Epithelial cell of prostate (primary cell): ENCODE data around the gene OR2A25.
"Not testable (repeated sequence)": the region's sequence is repeated elsewhere in the genome, so short reads cannot be mapped to it uniquely, and the experiment has no call there.

Experiments
- DNase-seq: peaks from one replicate; pipeline ENCODE4 v3.0.0-alpha.2; 2011; ENCODE audit warnings: low read depth, low spot score
- H3K27ac ChIP-seq: fragments of 450-650 bp; 2 replicates; pipeline ENCODE4 v1.5.1; 2017; ENCODE audit warnings: mild to moderate bottlenecking

Gene OR2A25

GRCh38 chr7:144069511-144069910, at the start of gene OR2A25:
TSS of gene OR2A25 (plus strand) at chr7:144069811. CDS start at chr7:144074220, 4,409 bp downstream.
- no peak for DNase-seq
- no peak within 1 kb of the TSS for H3K27ac ChIP-seq

- no peak for DNase-seq
- H3K27ac ChIP-seq = no peak overlapping the region
Measured at GRCh38 chr7:144020340-144020739, 49.3 kb upstream of the OR2A25 start.

DNA sequence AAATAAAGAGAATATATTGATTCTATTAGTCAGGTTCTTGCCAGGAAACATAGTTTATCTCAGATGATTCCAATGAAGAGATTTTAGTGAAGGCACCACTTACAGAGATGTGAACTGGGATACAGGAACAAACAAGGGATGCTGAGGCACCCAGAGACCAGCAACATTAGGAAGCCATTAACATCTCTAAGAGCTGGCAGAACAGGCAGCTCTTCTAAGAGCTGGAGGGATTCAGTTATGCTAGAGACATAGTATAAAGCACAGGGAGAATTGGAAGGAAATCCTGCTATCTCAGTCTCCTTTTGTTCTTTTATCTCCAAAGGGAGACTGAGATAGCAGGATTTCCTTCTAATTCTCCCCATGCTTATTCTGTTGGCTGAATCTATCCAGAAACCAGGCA, 47.4 kb upstream of the OR2A25 start:
- DNase-seq = no peak
- no peak overlapping the region for H3K27ac ChIP-seq

DNA sequence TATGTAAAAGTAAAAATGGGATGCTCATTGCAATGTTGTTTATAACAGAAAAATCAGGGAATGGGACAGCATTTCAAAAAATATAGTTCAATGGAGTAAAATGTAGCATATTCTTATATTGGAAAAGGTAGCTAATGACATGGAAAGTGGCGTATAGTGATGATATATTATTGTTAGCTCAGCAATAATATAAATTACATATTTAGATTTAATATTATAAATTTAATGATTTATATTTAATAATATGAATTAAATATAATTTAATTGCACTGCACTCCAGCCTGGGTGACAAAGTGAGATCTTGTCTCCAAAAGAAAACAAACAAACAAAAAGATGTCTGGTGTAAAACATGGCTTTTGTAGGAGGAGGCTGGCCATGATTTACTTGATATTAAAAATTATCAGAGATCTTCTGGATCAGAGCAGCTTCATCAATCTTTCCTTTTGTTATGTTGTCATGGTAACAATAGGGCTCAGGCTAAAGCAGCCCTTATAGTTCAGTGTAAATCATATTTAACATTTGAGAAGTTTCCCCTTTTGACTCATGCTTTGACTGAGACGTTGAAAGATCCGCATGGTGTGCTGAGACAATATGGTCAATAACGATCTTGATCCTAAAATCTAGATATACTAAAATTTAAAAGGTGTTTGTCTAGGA, 46.3 kb upstream of the OR2A25 start:
- no peak overlapping the region for H3K27ac ChIP-seq
- DNase-seq = no peak

GRCh38 chr7:144024213-144024612, 45.4 kb upstream of the OR2A25 start:
- DNase-seq = no peak
- H3K27ac ChIP-seq = no peak overlapping the region

GRCh38 chr7:144026203-144026883, 43.3 kb upstream of the OR2A25 start:
- H3K27ac ChIP-seq = no peak overlapping the region
- no peak for DNase-seq

- DNase-seq = no peak
- no peak overlapping the region for H3K27ac ChIP-seq
Measured at GRCh38 chr7:144027070-144027469, 42.5 kb upstream of the OR2A25 start.

DNA sequence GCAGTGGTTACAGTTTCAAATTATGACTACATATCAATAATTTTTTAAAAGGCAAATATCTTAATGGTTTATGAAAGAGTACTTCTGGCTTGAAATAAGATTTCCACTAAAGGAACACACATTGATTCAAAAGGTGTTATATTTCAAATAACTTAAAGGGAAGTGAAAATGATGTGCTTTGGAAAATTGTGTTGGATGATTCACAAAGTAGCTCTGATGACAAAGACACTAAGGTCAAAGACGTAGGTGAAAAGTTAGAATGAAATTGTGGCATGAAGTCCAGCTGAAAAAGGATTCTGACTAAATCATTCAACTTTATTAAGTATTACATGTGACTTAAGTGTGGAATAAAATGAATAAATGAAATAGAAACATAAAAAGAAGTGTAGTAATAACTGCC, 41.6 kb upstream of the OR2A25 start:
- DNase-seq = no peak
- no peak overlapping the region for H3K27ac ChIP-seq

DNA sequence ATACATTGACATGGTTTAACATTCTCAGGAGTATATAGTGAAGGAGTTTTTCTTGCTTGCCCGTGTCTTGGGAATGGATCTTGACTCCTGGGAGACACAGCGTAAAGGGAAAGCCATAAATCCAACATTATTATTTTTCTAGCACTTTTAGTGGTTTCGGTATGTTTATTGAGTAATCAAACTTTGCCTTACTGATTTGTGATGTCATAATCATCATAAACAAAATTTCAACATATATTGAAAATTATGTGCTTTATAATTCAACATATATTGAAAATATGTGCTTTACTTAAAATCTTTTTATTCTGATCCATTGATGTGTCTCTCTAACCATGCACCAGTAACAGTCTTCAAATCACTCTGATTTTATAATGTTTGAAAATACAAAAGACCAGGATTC, 41.1 kb upstream of the OR2A25 start:
- DNase-seq = no peak
- H3K27ac ChIP-seq = no peak overlapping the region

GRCh38 chr7:144032516-144032915, 37.1 kb upstream of the OR2A25 start:
- no peak overlapping the region for H3K27ac ChIP-seq
- no peak for DNase-seq

GRCh38 chr7:144032985-144033709, 36.5 kb upstream of the OR2A25 start:
- no peak for DNase-seq
- no peak overlapping the region for H3K27ac ChIP-seq

- no peak for DNase-seq
- no peak overlapping the region for H3K27ac ChIP-seq
Measured at GRCh38 chr7:144035385-144035784, 34.2 kb upstream of the OR2A25 start.

- DNase-seq = no peak
- H3K27ac ChIP-seq = no peak overlapping the region
Measured at GRCh38 chr7:144036302-144036885, 33.2 kb upstream of the OR2A25 start.

DNA sequence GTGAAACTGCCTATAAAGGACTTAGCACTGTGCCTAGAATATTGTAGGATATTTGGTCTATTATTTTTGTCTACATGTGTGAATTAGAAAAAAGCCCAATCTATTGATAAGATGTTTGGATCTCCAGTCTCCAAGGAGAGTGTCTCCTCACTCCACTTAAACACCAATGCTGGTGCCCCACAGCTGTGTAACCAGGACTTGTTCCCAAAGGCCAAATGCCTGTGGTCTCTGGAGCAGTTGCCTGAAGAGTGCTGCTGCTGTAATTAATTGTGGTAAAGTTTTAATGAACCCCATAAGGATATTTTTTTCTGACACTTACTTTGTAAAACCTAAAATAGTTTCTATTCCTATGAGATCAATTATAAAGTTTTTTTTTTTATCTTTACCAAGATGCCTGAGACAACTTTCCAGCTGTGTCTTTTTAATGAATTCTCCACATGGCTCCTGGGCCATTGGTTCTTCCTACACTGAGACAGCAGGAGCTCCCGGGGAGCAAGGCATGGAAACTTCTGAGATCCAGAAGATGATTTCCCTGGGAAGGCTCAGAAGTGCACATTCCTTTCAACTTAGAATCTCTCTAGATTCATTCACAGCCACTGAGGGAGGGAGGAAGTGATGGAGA, 32.1 kb upstream of the OR2A25 start:
- DNase-seq = no peak
- H3K27ac ChIP-seq = no peak overlapping the region

DNA sequence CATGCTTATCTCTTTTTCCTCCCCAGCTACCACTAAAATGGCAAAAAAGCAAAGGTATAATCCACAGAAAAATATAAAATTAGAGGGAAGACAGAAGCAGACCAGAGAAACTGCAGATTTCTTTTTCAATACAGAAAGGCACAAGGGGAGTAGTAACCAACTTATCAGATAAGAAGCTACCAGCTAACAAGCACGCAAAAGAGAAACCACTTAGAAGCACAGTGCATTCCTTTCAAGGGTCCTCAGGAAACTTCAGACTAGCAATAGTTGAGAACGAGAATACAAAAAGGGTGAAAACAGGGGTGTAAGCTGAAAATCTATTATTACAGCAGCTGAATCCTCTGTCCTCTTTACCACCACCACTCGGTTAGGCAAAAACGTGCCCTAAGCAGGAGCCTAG, 30.7 kb upstream of the OR2A25 start:
- DNase-seq = no peak
- no peak overlapping the region for H3K27ac ChIP-seq

DNA sequence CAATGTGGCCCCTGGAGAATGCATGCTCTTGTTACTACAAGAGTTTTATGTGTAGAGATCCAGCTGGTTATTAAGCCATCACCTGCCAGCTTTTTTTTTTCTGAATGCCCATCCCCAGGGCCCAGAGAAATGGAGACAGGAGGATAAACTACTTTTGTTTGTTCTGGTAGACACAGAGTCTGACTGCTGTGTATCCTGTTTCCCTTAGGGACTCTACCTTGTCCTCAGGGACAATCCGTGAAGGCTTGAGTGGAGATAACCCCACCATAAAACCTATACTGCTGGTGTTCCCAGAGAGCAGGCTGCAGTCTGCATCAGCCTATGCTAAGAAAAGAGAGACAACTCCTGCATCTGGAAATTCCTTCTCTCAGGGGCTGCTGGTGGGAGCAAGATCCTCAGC, 21.0 kb upstream of the OR2A25 start, which contains the start of gene OR2A5:
TSS of gene OR2A5 (plus strand) at position 301 of the 400 bp plus-strand sequence. CDS start 1,454 bp downstream, outside the sequence.
- H3K27ac ChIP-seq = no peak within 1 kb of the TSS
- no peak for DNase-seq

DNA sequence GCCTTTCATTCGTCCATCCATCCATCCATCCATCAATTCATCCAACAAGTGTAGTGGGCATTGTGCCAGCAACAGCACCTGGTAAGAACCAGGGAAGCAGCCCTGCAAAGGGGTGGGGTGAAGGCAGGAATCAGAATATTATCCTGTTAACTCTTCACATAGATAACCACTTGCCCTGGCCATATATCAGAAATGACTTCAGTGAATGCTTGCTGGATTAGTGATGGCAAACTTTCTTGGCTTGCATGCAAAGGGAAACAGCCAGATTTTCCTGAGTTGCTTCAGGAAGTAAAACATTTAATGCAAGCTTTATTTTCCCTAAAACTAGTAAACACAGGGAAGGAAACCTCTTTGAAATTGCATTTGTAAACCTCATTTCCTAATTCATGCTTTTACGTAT, 20.1 kb upstream of the OR2A25 start:
- DNase-seq = no peak
- no peak overlapping the region for H3K27ac ChIP-seq

DNA sequence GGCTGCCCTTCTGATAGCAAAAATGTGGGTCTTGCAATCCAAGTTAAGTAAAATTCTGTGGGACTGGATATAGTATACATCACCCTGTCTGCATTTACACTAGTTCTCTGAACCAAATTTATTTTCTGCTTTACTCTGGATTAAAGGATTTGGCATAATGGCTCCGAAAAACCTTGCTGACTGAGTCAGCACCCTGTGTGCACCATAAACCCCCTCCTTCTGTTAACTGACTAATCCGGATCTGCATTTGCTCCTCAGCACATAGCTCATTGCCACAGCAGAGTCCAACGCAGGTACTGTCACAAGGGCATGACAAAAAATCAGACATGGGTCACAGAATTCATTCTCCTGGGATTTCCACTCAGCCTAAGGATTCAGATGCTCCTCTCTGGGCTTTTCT, 19.5 kb upstream of the OR2A25 start:
- DNase-seq = no peak
- no peak overlapping the region for H3K27ac ChIP-seq

- not testable (repeated sequence) for DNase-seq
Measured at GRCh38 chr7:144050884-144051283, 18.7 kb upstream of the OR2A25 start.

GRCh38 chr7:144057954-144058353, 11.7 kb upstream of the OR2A25 start:
- no peak for DNase-seq
- no peak overlapping the region for H3K27ac ChIP-seq

More at GRCh38 chr7:144050884-144051283, 18.7 kb upstream of the OR2A25 start:
- not testable (repeated sequence) for H3K27ac ChIP-seq
